Esophagus muscularis mucosa (tissue), 4 donors: ENCODE measurements around the gene CDCA5. TPM values are rescaled to one million over a fixed set of nuclear protein-coding genes. Genes with fewer than 3 reads are reported as not detected.

ENCODE experiments used
- DNase-seq: peaks from one replicate; pipeline ENCODE4 v3.0.0-alpha.2; 2017; ENCODE audit errors: extremely low spot score
- H3K27ac ChIP-seq, 4 donors: fragments of 200-600 bp; sonication (generic); replicated peaks in 1 of 4; 1 replicate in 3 of 4; 2 replicates in 1 of 4; pipeline ENCODE4 v1.5.1; 2016 to 2019; ENCODE audit warnings: mild to moderate bottlenecking in 1 of 4
- H3K27me3 ChIP-seq, 4 donors: fragments of 200-600 bp; sonication (generic); one replicate each; pipeline versions ENCODE4 v1.5.1 to v1.6.0; 2016 to 2019
- H3K36me3 ChIP-seq, 4 donors: fragments of 200-600 bp; sonication (generic); one replicate each; pipeline ENCODE4 v1.5.1; 2016 to 2019
- H3K4me1 ChIP-seq, 4 donors: fragments of 200-600 bp; sonication (generic); one replicate each; pipeline ENCODE4 v1.5.1; 2016 to 2019
- H3K4me3 ChIP-seq, 4 donors: fragments of 200-600 bp; sonication (generic); 1 replicate in 2 of 4; 2 replicates in 2 of 4; pipeline ENCODE4 v1.5.1; 2016 to 2019; ENCODE audit warnings: mild to moderate bottlenecking in 4 of 4, moderate library complexity in 1 of 4
- H3K9me3 ChIP-seq, 4 donors: fragments of 200-600 bp; sonication (generic); 1 replicate in 3 of 4; 2 replicates in 1 of 4; pipeline ENCODE4 v1.5.1; 2016 to 2019
- EP300 ChIP-seq: sonication (generic); formaldehyde crosslinking; IDR thresholded peaks from one replicate; pipeline ENCODE4 v1.6.1; 2017; ENCODE audit warnings: antibody characterized with exemption
- POLR2A ChIP-seq: fragments of 450-650 bp; IDR thresholded peaks from one replicate; pipeline ENCODE4 v1.6.1; 2017; ENCODE audit warnings: antibody characterized with exemption, moderate library complexity, mild to moderate bottlenecking, low read depth
- POLR2AphosphoS5 ChIP-seq, 2 donors: sonication (generic); formaldehyde crosslinking; IDR thresholded peaks; one replicate each; pipeline ENCODE4 v1.6.1; 2017; ENCODE audit warnings: antibody characterized with exemption in 2 of 2
- WGBS: methylation state at CpG from one replicate; pipeline ENCODE4 v1.1.5; 2018; 5-methylcytosine and 5-hydroxymethylcytosine counted together
- intact Hi-C: fragments of 100-400 bp; cut with DNase I; formaldehyde crosslinking; loops from one replicate; pipeline ENCODE4 v1.15.1; 2023
- total RNA-seq, 4 donors: library from RNA; depleted of rRNA; stranded (reverse); fragments of >200 nt; gene quantifications; one replicate each; pipeline versions ENCODE4 v1.1.0 to v1.2.1, GENCODE V29; 2016
- TF ChIP-seq, protein P1 (sequence below), 3 experiments: fragments of 200-600 bp in 2 of 3; fragments of 450-650 bp in 1 of 3; sonication (generic) in 2 of 3; IDR thresholded peaks; one replicate each; pipeline ENCODE4 v1.5.1; 2017 to 2019; ENCODE audit warnings: antibody characterized with exemption in 3 of 3, mild to moderate bottlenecking in 2 of 3, moderate library complexity in 1 of 3

Gene CDCA5
- total RNA-seq, 4 donors from 2014 or later, result 0.33 to 1.1 (median 0.38) TPM

DNA sequence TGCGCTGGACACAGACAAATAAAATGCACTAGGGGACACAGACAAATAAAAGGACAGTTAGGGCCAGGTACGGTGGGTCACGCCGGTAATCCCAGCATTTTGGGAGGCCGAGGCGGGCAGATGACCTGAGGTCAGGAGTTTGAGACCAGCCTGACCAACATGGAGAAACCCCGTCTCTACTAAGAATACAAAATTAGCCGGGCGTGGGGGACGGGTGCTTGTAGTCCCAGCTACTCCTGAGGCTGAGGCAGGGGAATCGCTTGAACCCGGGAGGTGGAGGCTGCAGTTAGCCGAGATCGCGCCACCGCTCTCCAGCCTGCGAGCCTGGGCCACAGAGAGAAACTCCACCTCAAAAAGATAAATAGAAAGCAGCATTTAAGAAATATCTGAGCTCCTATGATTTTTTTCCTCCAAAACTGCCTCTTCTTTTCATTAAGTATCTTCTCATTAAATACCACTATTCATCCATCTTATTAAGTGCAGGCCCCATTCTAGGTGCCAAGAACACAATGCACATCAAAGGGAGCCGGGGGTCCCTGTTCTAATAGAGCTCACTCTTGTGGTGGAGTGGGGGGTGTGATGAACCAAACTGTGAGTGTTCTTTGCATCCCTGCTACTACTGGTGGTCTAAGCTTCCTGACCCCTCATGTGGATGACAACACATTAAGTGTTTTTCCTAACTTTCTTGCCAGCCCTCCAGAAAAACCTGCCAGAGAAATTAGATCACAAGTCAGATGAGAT lies 34.4 kb upstream of the CDCA5 start:
- Histone ChIP-seq H3K27me3 (no peaks in the 10 kb centered on the region), H3K4me1 (peaks cover 48 to 64% (median 52%) of the 10 kb centered on the region in 4 donors), H3K9me3 (no peaks in the 10 kb centered on the region), H3K4me3 (no peak overlapping the region), H3K36me3 (peaks cover 5 to 56% (median 42%) of the 10 kb centered on the region in 4 donors), H3K27ac (peak overlapping the region; percentile 71 to 95 (median 82))
- WGBS, result 74% methylated on average over 18 of the region's 18 CpGs
- DNase-seq, result no peak
- intact Hi-C loops, result loop anchor here (5.0 kb wide), 1 partner anchor 196 kb away; the partner anchor contains the start of gene PPP2R5B
- TF ChIP-seq, protein P1, sequence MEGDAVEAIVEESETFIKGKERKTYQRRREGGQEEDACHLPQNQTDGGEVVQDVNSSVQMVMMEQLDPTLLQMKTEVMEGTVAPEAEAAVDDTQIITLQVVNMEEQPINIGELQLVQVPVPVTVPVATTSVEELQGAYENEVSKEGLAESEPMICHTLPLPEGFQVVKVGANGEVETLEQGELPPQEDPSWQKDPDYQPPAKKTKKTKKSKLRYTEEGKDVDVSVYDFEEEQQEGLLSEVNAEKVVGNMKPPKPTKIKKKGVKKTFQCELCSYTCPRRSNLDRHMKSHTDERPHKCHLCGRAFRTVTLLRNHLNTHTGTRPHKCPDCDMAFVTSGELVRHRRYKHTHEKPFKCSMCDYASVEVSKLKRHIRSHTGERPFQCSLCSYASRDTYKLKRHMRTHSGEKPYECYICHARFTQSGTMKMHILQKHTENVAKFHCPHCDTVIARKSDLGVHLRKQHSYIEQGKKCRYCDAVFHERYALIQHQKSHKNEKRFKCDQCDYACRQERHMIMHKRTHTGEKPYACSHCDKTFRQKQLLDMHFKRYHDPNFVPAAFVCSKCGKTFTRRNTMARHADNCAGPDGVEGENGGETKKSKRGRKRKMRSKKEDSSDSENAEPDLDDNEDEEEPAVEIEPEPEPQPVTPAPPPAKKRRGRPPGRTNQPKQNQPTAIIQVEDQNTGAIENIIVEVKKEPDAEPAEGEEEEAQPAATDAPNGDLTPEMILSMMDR (IDR thresholded peaks at IDR 0.05), result peak in 1 of 3 experiments; percentile 1
- no peak for TF ChIP-seq EP300

DNA sequence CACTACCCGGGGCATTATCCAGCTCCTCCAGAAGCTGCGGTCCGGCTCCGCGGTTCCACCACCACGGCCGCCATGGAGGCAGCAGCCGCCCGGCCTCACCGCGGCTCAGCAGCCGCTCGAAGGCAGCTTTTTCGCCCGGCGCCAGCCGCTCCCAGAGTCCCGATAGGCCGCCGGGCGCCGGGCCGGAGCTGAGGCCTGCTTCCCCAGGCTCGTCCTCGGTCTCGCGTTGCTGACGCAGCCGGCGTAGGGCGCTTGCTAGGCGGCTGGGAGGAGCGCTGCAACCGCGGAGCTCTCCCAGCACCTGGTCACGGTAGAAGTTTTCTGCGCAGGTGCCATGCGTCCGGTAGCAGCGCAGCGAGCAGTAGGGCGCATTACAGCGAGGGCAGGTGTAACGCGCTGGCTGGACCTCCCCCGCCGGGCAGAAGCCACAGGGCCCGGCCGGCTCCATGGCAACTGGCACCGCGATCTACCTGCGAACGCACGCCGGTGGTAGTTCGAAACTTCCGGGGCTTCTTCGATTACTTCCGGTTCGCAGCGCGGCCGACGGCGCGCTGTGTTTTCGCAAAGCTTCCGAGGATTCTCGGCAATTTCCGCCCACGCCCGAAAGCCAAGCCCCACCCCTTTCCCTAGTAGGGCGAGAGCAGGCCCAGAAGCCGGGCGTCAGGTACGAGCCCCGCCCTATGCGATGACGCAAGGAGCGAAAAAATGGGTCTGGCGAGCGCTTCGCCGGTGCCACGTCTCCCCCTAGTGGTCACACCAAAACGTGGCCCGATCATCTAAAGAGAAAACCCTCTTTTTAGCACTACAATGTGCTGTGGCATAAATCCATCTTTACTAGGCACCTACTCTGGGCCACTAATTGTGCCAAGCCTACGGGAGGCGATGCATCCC lies 33.6 kb upstream of the CDCA5 start, which contains the start of gene ZNHIT2:
TSS of gene ZNHIT2 (minus strand) at position 496 of the 891 bp plus-strand sequence. CDS start at position 448, 48 bp downstream.
- peak within 1 kb of the TSS; percentile 63 to 85 (median 69) for H3K4me3 ChIP-seq
- peaks cover 5 to 56% (median 42%) of the 10 kb centered on the region in 4 donors for H3K36me3 ChIP-seq
- H3K9me3 ChIP-seq, result no peaks in the 10 kb centered on the region
- no peaks in the 10 kb centered on the region for H3K27me3 ChIP-seq
- 10% methylated on average over 4 of the region's 89 CpGs for WGBS
- peak within 1 kb of the TSS; percentile 81 to 95 (median 87) for H3K27ac ChIP-seq
- peak; percentile 100 for DNase-seq
- H3K4me1 ChIP-seq, result peaks cover 48 to 64% (median 52%) of the 10 kb centered on the region in 4 donors
- intact Hi-C loops, result loop anchor here (5.0 kb wide), 1 partner anchor 195 kb away; the partner anchor contains the start of gene PPP2R5B
- TF ChIP-seq POLR2A, result no peak
- TF ChIP-seq, protein P1 (IDR thresholded peaks at IDR 0.05), result peak; percentile 93 to 99 (median 96)
- TF ChIP-seq EP300, result no peak
- peak; percentile 87 to 88 for TF ChIP-seq POLR2AphosphoS5 (IDR thresholded peaks at IDR 0.05)

- intact Hi-C loops, result loop anchor here (5.0 kb wide), 1 partner anchor 194 kb away; the partner anchor contains the start of gene PPP2R5B
- H3K27me3 ChIP-seq, result no peaks in the 10 kb centered on the region
- peaks cover 54 to 70% (median 60%) of the 10 kb centered on the region in 4 donors for H3K4me1 ChIP-seq
- peaks cover 5 to 56% (median 42%) of the 10 kb centered on the region in 4 donors for H3K36me3 ChIP-seq
- peak overlapping the region; percentile 81 to 95 (median 87) for H3K27ac ChIP-seq
- no peak for DNase-seq
- no peaks in the 10 kb centered on the region for H3K9me3 ChIP-seq
- 5% methylated on average over 16 of the region's 68 CpGs for WGBS
- H3K4me3 ChIP-seq, result peak overlapping the region; percentile 63 to 85 (median 69)
- TF ChIP-seq POLR2AphosphoS5 (IDR thresholded peaks at IDR 0.05), result no peak
These were observed 32.7 kb upstream of the CDCA5 start for GRCh38 chr11:65116370-65117205.

GRCh38 chr11:65115361-65116082 lies 31.7 kb upstream of the CDCA5 start:
- no peaks in the 10 kb centered on the region for H3K9me3 ChIP-seq
- H3K36me3 ChIP-seq, result peaks cover 2 to 49% (median 37%) of the 10 kb centered on the region in 4 donors
- intact Hi-C loops, result loop anchor here (5.0 kb wide), 1 partner anchor 193 kb away; the partner anchor contains the start of gene PPP2R5B
- no peaks in the 10 kb centered on the region for H3K27me3 ChIP-seq
- H3K27ac ChIP-seq, result no peak overlapping the region
- H3K4me3 ChIP-seq, result no peak overlapping the region
- TF ChIP-seq EP300, result no peak
- no peak for TF ChIP-seq POLR2A
- TF ChIP-seq, protein P1 (IDR thresholded peaks at IDR 0.05), result no peak
- no peak for TF ChIP-seq POLR2AphosphoS5 (IDR thresholded peaks at IDR 0.05)
- peaks cover 54 to 70% (median 61%) of the 10 kb centered on the region in 4 donors for H3K4me1 ChIP-seq
- DNase-seq, result no peak
- 98% methylated on average over 11 of the region's 21 CpGs for WGBS
